ENCODE measurements around the gene TMEM256. TPM values are rescaled to one million over a fixed set of nuclear protein-coding genes. Genes with fewer than 3 reads are reported as not detected.

Gene TMEM256
- total RNA-seq, 4 donors from 2014 or later = 28.9 to 65.6 (median 50.2) TPM

DNA sequence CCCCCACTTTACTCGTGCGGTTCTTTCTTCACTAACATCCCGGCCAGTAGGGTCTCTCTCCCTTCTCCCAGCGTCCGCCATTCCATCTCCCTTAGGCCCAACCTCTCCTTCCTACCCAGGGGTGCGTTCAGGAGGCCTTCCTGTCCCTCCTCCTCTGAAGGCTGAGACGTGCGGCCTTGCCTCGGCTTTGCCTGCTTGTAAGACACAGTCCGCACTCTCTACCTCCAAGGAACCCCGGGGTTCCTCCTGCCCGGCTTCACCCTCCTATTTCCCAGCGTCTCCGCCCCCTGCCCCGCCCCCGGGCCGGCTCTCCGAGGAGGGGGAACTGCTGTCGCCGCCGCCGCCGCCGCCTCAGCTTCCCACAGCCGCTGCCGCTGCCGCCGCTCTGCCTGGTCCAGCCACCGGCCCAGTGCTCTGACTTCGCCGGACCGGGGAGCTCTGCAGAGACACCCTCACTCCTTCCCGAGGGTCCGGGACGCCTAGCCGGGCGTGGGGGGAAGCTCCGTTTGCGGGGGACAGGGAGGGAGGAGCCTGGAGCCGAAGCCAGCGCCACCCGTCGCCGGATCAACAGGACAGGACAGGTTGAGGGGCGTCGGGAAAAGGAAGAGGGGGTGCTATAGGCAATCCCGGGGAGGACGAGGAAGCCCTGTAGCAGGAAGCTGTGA is 34.2 kb upstream of the TMEM256 start:
- H3K4me3 ChIP-seq = peak overlapping the region; percentile 27 to 56 (median 54)
- no peak for ATAC-seq
- intact Hi-C loops (cut with DNase I; ENCODE audit: low total_unique reads) (loop anchor here (1.0 to 2.0 kb wide), 2 partner anchors 85 to 123 kb away; partner anchors contain the start of genes KCTD11 and SENP3), in situ Hi-C loops (cut with MboI; ENCODE audit: low sequenced_read_pairs in 4 of 4) (loop anchor here in 2 of 4 donors (5.0 to 25.0 kb wide), 2 partner anchors 49 to 124 kb away; partner anchors contain the start of genes SENP3 (in 1 of the 2) and TNFSF13 (in 1 of the 2))
- TF ChIP-seq, protein P1, sequence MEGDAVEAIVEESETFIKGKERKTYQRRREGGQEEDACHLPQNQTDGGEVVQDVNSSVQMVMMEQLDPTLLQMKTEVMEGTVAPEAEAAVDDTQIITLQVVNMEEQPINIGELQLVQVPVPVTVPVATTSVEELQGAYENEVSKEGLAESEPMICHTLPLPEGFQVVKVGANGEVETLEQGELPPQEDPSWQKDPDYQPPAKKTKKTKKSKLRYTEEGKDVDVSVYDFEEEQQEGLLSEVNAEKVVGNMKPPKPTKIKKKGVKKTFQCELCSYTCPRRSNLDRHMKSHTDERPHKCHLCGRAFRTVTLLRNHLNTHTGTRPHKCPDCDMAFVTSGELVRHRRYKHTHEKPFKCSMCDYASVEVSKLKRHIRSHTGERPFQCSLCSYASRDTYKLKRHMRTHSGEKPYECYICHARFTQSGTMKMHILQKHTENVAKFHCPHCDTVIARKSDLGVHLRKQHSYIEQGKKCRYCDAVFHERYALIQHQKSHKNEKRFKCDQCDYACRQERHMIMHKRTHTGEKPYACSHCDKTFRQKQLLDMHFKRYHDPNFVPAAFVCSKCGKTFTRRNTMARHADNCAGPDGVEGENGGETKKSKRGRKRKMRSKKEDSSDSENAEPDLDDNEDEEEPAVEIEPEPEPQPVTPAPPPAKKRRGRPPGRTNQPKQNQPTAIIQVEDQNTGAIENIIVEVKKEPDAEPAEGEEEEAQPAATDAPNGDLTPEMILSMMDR (IDR thresholded peaks at IDR 0.05 in 4 of 5, conservative IDR thresholded peaks at IDR 0.05 in 1 of 5) = no peak
- peak in 1 of 2 donors; percentile 45 for TF ChIP-seq POLR2A (IDR thresholded peaks at IDR 0.05)
- peaks cover 35 to 58% of the 10 kb centered on the region in 2 donors for H3K4me1 ChIP-seq
- no peaks in the 10 kb centered on the region for H3K36me3 ChIP-seq
- no peaks in the 10 kb centered on the region for H3K9me3 ChIP-seq
- peak; percentile 54 to 59 for DNase-seq
- H3K27me3 ChIP-seq = peaks cover 0 to 4% (median 0%) of the 10 kb centered on the region in 3 donors
- H3K27ac ChIP-seq = peak overlapping the region; percentile 14 to 100 (median 88)

DNA sequence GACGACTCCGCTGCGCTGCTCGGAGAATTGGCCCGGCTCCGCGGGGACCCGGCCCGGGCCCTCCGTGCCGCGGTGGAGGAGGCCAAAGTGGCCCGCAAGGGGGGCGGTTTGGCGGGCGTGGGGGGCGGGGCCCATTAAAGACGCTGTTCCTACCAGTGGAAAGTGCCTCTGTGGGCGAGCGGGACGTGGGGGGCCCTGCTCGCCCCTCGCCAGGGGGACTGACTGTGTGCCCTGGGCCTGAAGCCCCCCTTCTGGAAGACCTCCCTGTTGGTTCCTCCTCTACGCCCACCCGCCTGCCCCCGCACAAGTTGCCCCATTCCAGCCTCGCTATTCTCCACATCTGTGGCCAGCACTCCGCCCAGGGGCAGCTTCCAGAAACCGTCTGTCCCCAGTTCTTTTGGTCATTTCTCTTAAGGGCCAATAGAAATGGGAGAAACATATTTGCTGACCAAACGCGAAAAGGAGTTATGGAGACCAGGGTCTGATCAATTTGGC is 33.5 kb upstream of the TMEM256 start:
- Histone ChIP-seq H3K9me3 (no peaks in the 10 kb centered on the region), H3K4me1 (peaks cover 35 to 57% of the 10 kb centered on the region in 2 donors), H3K36me3 (no peaks in the 10 kb centered on the region), H3K27me3 (peaks cover 0 to 4% (median 0%) of the 10 kb centered on the region in 3 donors), H3K27ac (peak overlapping the region; percentile 80 to 100 (median 94)), H3K4me3 (peak overlapping the region; percentile 53 to 61 (median 55))
- intact Hi-C loops (cut with DNase I; ENCODE audit: low total_unique reads) (loop anchor here (1.0 to 2.0 kb wide), 2 partner anchors 85 to 124 kb away; partner anchors contain the start of genes KCTD11 and SENP3), in situ Hi-C loops (cut with MboI; ENCODE audit: low sequenced_read_pairs in 4 of 4) (loop anchor here in 2 of 4 donors (5.0 to 25.0 kb wide), 2 partner anchors 50 to 125 kb away; partner anchors contain the start of genes SENP3 (in 1 of the 2) and TNFSF13 (in 1 of the 2))
- TF ChIP-seq, protein P1 (IDR thresholded peaks at IDR 0.05 in 4 of 5, conservative IDR thresholded peaks at IDR 0.05 in 1 of 5) = no peak
- no peak for TF ChIP-seq POLR2A (IDR thresholded peaks at IDR 0.05)
- peak; percentile 1 for ATAC-seq
- DNase-seq = no peak

DNA sequence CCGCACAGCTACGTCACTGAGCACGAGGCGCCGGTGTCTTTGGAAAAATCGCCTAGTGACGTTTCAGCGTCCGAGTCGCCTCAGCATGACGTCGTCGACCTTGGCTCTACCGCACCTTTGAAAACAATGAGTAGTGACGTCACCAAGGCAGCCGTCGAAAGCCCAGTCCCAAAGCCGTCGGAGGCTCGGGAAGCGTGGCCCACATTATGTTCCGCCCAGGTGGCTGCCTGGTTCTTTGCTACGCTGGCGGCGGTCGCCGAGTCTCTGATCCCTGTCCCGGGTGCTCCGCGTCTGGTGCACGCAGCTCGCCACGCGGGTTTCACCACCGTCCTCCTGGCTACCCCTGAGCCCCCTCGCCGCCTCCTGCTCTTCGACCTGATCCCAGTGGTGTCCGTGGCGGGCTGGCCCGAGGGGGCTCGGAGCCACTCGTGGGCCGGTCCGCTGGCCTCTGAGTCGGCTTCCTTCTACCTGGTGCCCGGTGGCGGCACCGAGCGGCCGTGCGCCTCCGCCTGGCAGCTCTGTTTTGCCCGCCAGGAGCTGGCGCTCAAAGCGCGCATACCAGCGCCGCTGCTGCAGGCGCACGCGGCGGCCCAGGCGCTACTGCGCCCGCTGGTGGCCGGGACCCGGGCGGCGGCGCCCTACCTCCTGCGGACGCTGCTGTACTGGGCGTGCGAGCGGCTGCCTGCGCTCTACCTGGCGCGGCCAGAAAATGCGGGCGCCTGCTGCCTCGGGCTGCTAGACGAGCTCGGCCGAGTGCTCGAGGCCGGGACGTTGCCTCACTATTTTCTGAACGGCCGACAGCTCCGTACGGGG is 32.9 kb upstream of the TMEM256 start:
- no peaks in the 10 kb centered on the region for H3K36me3 ChIP-seq
- DNase-seq (peak; percentile 66 to 85), ATAC-seq (peak; percentile 40 to 59)
- H3K27me3 ChIP-seq = peaks cover 0 to 4% (median 0%) of the 10 kb centered on the region in 3 donors
- no peaks in the 10 kb centered on the region for H3K9me3 ChIP-seq
- intact Hi-C loops (cut with DNase I; ENCODE audit: low total_unique reads) = loop anchor here (1.0 to 2.0 kb wide), 2 partner anchors 84 to 125 kb away; partner anchors contain the start of genes KCTD11 and SENP3
- in situ Hi-C loops (cut with MboI; ENCODE audit: low sequenced_read_pairs in 4 of 4) = loop anchor here in 2 of 4 donors (5.0 to 25.0 kb wide), 2 partner anchors 51 to 126 kb away; partner anchors contain the start of genes SENP3 (in 1 of the 2) and TNFSF13 (in 1 of the 2)
- H3K27ac ChIP-seq = peak overlapping the region; percentile 80 to 100 (median 94)
- peaks cover 35 to 57% of the 10 kb centered on the region in 2 donors for H3K4me1 ChIP-seq
- TF ChIP-seq, protein P1 (IDR thresholded peaks at IDR 0.05 in 4 of 5, conservative IDR thresholded peaks at IDR 0.05 in 1 of 5) = peak; percentile 75 to 96 (median 87)
- peak; percentile 14 to 25 for TF ChIP-seq POLR2A (IDR thresholded peaks at IDR 0.05)
- H3K4me3 ChIP-seq = peak overlapping the region; percentile 53 to 63 (median 58)

Data from gastrocnemius medialis (tissue), 4 donors.